Mesothelial cell of epicardium (in vitro differentiated cells): ENCODE results near the gene CMSS1. TPM values are rescaled to one million over a fixed set of nuclear protein-coding genes. Genes with fewer than 3 reads are reported as not detected.

Experiments
- DNase-seq, 2 experiments: peaks; one replicate each; pipeline ENCODE4 v3.0.0; 2021; ENCODE audit warnings: low spot score in 2 of 2; ENCODE audit not compliant: unreplicated experiment in 2 of 2
- H3K27ac Mint-ChIP-seq: 2 replicates; pipeline ENCODE4 v1.8.0; 2021; ENCODE audit warnings: mixed read lengths
- H3K27me3 Mint-ChIP-seq: 2 replicates; pipeline ENCODE4 v1.8.0; 2021; ENCODE audit warnings: low read depth, mixed read lengths
- H3K36me3 Mint-ChIP-seq: 2 replicates; pipeline ENCODE4 v1.8.0; 2021; ENCODE audit warnings: mixed read lengths
- H3K4me1 Mint-ChIP-seq: 2 replicates; pipeline ENCODE4 v1.8.0; 2021; ENCODE audit warnings: mixed read lengths
- H3K4me3 Mint-ChIP-seq: 2 replicates; pipeline ENCODE4 v1.8.0; 2021; ENCODE audit warnings: mild to moderate bottlenecking, moderate library complexity, mixed read lengths
- H3K9me3 Mint-ChIP-seq: 2 replicates; pipeline ENCODE4 v1.8.0; 2021; ENCODE audit warnings: mixed read lengths
- CTCF ChIP-seq: fragments of 200-600 bp; sonication (generic); IDR thresholded peaks from one replicate; pipeline ENCODE4 v1.5.0; 2021; ENCODE audit warnings: antibody characterized with exemption; ENCODE audit not compliant: unreplicated experiment
- total RNA-seq: library from RNA; stranded (reverse); gene quantifications from 3 replicates; pipeline ENCODE4 v1.2.1, GENCODE V29; 2021

CMSS1 gene
- total RNA-seq, 1 donor from 2014 or later = 30.0 TPM

- H3K27ac Mint-ChIP-seq = no peak overlapping the region
- H3K4me1 Mint-ChIP-seq = peaks cover 28% of the 10 kb centered on the region
- no peaks in the 10 kb centered on the region for H3K27me3 Mint-ChIP-seq
- no peak overlapping the region for H3K4me3 Mint-ChIP-seq
- H3K36me3 Mint-ChIP-seq = no peaks in the 10 kb centered on the region
- H3K9me3 Mint-ChIP-seq = no peaks in the 10 kb centered on the region
- no peak for TF ChIP-seq CTCF
- no peak for DNase-seq
Measured at GRCh38 chr3:99856437-99857220, 39.0 kb downstream of the CMSS1 start.

- no peaks in the 10 kb centered on the region for H3K27me3 Mint-ChIP-seq
- peaks cover under 1% of the 10 kb centered on the region for H3K36me3 Mint-ChIP-seq
- H3K4me1 Mint-ChIP-seq = peaks cover 28% of the 10 kb centered on the region
- H3K27ac Mint-ChIP-seq = no peak overlapping the region
- no peaks in the 10 kb centered on the region for H3K9me3 Mint-ChIP-seq
- DNase-seq = no peak
- H3K4me3 Mint-ChIP-seq = no peak overlapping the region
- no peak for TF ChIP-seq CTCF
Measured at GRCh38 chr3:99857278-99857677, 39.6 kb downstream of the CMSS1 start.

GRCh38 chr3:99858469-99858868 is 40.8 kb downstream of the CMSS1 start:
- TF ChIP-seq CTCF = no peak
- no peak for DNase-seq
- Mint-ChIP-seq H3K4me3 (no peak overlapping the region), H3K27ac (no peak overlapping the region), H3K27me3 (no peaks in the 10 kb centered on the region), H3K36me3 (peaks cover 10% of the 10 kb centered on the region), H3K4me1 (peaks cover 28% of the 10 kb centered on the region), H3K9me3 (no peaks in the 10 kb centered on the region)

- no peak overlapping the region for H3K4me3 Mint-ChIP-seq
- H3K27ac Mint-ChIP-seq = peak overlapping the region; percentile 90
- no peaks in the 10 kb centered on the region for H3K9me3 Mint-ChIP-seq
- TF ChIP-seq CTCF = no peak
- no peak for DNase-seq
- no peaks in the 10 kb centered on the region for H3K27me3 Mint-ChIP-seq
- peaks cover 18% of the 10 kb centered on the region for H3K36me3 Mint-ChIP-seq
- peaks cover 28% of the 10 kb centered on the region for H3K4me1 Mint-ChIP-seq
Measured at GRCh38 chr3:99859825-99860224, 42.2 kb downstream of the CMSS1 start.

- no peak for DNase-seq
- no peak for TF ChIP-seq CTCF
- H3K27me3 Mint-ChIP-seq = no peaks in the 10 kb centered on the region
- no peak overlapping the region for H3K4me3 Mint-ChIP-seq
- H3K27ac Mint-ChIP-seq = peak overlapping the region; percentile 52
- peaks cover 18% of the 10 kb centered on the region for H3K36me3 Mint-ChIP-seq
- peaks cover 26% of the 10 kb centered on the region for H3K4me1 Mint-ChIP-seq
- H3K9me3 Mint-ChIP-seq = no peaks in the 10 kb centered on the region
Measured at GRCh38 chr3:99861216-99861615, 43.6 kb downstream of the CMSS1 start.

GRCh38 chr3:99862208-99862607 is 44.5 kb downstream of the CMSS1 start:
- no peak overlapping the region for H3K27ac Mint-ChIP-seq
- no peaks in the 10 kb centered on the region for H3K27me3 Mint-ChIP-seq
- peaks cover 30% of the 10 kb centered on the region for H3K4me1 Mint-ChIP-seq
- no peak for DNase-seq
- H3K9me3 Mint-ChIP-seq = no peaks in the 10 kb centered on the region
- TF ChIP-seq CTCF = no peak
- peaks cover 18% of the 10 kb centered on the region for H3K36me3 Mint-ChIP-seq
- H3K4me3 Mint-ChIP-seq = no peak overlapping the region
